Natural killer cell (primary cell): Measurements from ENCODE around the gene FA2H. TPM values are rescaled to one million over a fixed set of nuclear protein-coding genes. Genes with fewer than 3 reads are reported as not detected.
A peak's percentile ranks its signal among the peaks of the same experiment; 100 is the strongest.

Experiments used
- ATAC-seq, 3 donors: fragments of 150-1000 bp in 2 of 3; fragments of 200-7000 bp in 1 of 3; cut with Tn5 transposase; 1 replicate in 1 of 3; 2 replicates in 2 of 3; pipeline ENCODE4 v1.10.0; 2021; ENCODE audit warnings: mild to moderate bottlenecking in 2 of 3, moderate library complexity in 2 of 3
- DNase-seq, 2 donors: peaks; one replicate each; pipeline versions ENCODE4 v3.0.0 to v3.0.0-alpha.2; 2013 to 2021; ENCODE audit warnings: mixed read lengths in 1 of 2
- H3K27ac ChIP-seq: one replicate; pipeline ENCODE4 v1.5.1; 2013; ENCODE audit warnings: mild to moderate bottlenecking, low read length
- H3K27me3 ChIP-seq: one replicate; pipeline ENCODE4 v1.6.1; 2013; ENCODE audit warnings: low read length; ENCODE audit not compliant: control insufficient read depth, insufficient read depth
- H3K36me3 ChIP-seq: one replicate; pipeline ENCODE4 v1.6.1; 2013; ENCODE audit warnings: low read length; ENCODE audit not compliant: control insufficient read depth, insufficient read depth
- H3K4me1 ChIP-seq: one replicate; pipeline ENCODE4 v1.6.1; 2013; ENCODE audit warnings: low read length; ENCODE audit not compliant: control insufficient read depth, insufficient read depth
- H3K4me3 ChIP-seq: one replicate; pipeline ENCODE4 v1.5.1; 2013; ENCODE audit warnings: low read length
- H3K9me3 ChIP-seq: one replicate; pipeline ENCODE4 v1.6.1; 2013; ENCODE audit warnings: low read length; ENCODE audit not compliant: control insufficient read depth, insufficient read depth
- H3K27ac Mint-ChIP-seq, 2 donors: one replicate each; pipeline ENCODE4 v1.8.0; 2022; ENCODE audit warnings: mild to moderate bottlenecking in 2 of 2, mixed read lengths in 2 of 2, moderate library complexity in 1 of 2
- H3K27me3 Mint-ChIP-seq, 2 donors: one replicate each; pipeline ENCODE4 v1.8.0; 2022; ENCODE audit warnings: low read depth in 2 of 2, mixed read lengths in 2 of 2
- H3K36me3 Mint-ChIP-seq: one replicate; pipeline ENCODE4 v1.8.0; 2022; ENCODE audit warnings: mixed read lengths
- H3K4me1 Mint-ChIP-seq, 2 donors: one replicate each; pipeline ENCODE4 v1.8.0; 2022; ENCODE audit warnings: mixed read lengths in 2 of 2
- H3K4me3 Mint-ChIP-seq: one replicate; pipeline ENCODE4 v1.8.0; 2022; ENCODE audit warnings: mild to moderate bottlenecking, moderate library complexity, mixed read lengths
- H3K9me3 Mint-ChIP-seq, 2 donors: one replicate each; pipeline ENCODE4 v1.8.0; 2022; ENCODE audit warnings: mixed read lengths in 2 of 2
- WGBS: methylation state at CpG from one replicate; pipeline ENCODE4 v1.1.7; 2013; ENCODE audit warnings: missing lambda C conversion rate; ENCODE audit not compliant: insufficient coverage; 5-methylcytosine and 5-hydroxymethylcytosine counted together
- intact Hi-C: fragments of 100-400 bp; cut with micrococcal nuclease; formaldehyde crosslinking; loops from one replicate; pipeline ENCODE4 v1.14.2; 2022
- total RNA-seq, 4 donors: library from RNA; stranded (reverse); fragments of 120-200 nt in 1 of 4; gene quantifications; one replicate each; pipeline versions ENCODE4 v1.2.3 to v1.2.4, GENCODE V29; 2013 to 2022
- TF ChIP-seq, protein P1 (sequence below): fragments of 200-600 bp; IDR thresholded peaks from one replicate; pipeline ENCODE4 v1.8.0; 2022; ENCODE audit warnings: antibody characterized with exemption

The FA2H gene
- total RNA-seq, 3 donors from 2014 or later (not counting 1 experiment from before 2014, with no cell fraction given) = 0.14 to 0.93 TPM; not detected in 1

DNA sequence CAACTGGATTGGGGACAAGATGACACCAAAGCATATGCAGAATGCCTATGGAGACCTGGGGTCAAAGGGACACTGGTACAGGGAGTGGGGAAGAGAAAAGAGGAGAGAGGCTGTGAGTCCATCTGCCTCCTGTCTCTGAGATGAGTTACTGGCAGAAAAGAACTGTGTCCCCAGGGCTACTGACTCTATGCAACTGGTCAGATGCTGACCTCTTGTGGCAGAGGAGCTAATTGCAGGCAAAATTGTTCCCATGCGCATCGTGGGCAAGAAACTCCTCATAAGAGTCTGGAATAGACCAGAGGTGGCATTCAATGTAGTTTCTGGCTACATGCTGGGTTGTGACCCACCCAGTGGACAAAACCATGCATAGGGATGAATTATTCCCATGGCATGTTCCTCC lies 47.9 kb downstream of the FA2H start:
- H3K36me3 Mint-ChIP-seq = no peaks in the 10 kb centered on the region
- no peak overlapping the region for H3K4me3 ChIP-seq
- DNase-seq (peak in 1 of 2 donors; percentile 21), ATAC-seq (no peak)
- H3K27me3 ChIP-seq = no peaks in the 10 kb centered on the region
- TF ChIP-seq, protein P1, sequence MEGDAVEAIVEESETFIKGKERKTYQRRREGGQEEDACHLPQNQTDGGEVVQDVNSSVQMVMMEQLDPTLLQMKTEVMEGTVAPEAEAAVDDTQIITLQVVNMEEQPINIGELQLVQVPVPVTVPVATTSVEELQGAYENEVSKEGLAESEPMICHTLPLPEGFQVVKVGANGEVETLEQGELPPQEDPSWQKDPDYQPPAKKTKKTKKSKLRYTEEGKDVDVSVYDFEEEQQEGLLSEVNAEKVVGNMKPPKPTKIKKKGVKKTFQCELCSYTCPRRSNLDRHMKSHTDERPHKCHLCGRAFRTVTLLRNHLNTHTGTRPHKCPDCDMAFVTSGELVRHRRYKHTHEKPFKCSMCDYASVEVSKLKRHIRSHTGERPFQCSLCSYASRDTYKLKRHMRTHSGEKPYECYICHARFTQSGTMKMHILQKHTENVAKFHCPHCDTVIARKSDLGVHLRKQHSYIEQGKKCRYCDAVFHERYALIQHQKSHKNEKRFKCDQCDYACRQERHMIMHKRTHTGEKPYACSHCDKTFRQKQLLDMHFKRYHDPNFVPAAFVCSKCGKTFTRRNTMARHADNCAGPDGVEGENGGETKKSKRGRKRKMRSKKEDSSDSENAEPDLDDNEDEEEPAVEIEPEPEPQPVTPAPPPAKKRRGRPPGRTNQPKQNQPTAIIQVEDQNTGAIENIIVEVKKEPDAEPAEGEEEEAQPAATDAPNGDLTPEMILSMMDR = no peak
- H3K36me3 ChIP-seq = no peaks in the 10 kb centered on the region
- intact Hi-C loops = no loop called here
- peaks cover 7 to 8% of the 10 kb centered on the region in 2 donors for H3K27me3 Mint-ChIP-seq
- H3K27ac ChIP-seq = no peak overlapping the region
- H3K4me1 ChIP-seq = peaks cover 11% of the 10 kb centered on the region
- H3K4me3 Mint-ChIP-seq = no peak overlapping the region
- peaks cover 2% of the 10 kb centered on the region in 2 donors for H3K9me3 Mint-ChIP-seq
- WGBS = 88% methylated on average over 2 of the region's 2 CpGs
- H3K9me3 ChIP-seq = peaks cover 11% of the 10 kb centered on the region
- H3K4me1 Mint-ChIP-seq = peaks cover 6 to 18% of the 10 kb centered on the region in 2 donors
- no peak overlapping the region for H3K27ac Mint-ChIP-seq

DNA sequence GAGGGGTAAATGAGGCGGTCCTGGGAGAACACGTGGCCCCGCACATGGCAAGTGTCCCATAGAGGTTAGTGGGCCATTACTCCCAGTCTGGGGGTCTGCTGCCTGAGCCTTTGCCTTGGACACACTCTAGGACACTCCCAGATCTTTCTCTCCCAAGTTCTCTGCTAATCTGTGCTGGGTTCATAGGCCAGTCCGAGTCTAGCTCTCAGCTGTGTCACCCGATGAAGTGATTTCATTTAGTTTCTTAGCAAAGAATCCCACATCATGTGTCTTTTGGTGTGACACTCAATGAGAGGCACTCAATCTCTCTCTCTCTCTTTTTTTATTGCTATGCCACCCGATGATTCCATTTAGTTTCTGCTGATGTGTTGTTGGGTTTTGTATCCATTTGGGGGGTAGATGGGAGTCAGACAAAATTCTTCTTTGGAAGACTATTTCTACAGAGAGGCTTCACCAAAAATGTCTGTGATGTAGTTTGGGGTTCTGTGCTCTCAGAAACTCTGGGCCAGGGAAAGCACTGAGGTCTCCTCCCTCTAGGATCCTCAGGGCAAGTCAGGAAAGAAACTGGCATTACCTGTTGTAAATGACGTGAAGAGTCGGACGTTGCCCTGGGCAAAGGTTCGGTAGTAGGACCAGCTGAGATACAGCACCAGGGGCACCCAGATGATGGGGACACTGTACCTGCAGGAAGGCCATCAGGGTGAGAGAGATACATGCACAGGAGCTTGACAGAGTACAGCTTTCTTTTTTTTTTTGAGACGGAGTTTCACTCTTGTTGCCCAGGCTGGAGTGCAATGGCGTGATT lies 48.8 kb downstream of the FA2H start:
- 96% methylated on average over 11 of the region's 12 CpGs for WGBS
- no peak overlapping the region for H3K27ac Mint-ChIP-seq
- H3K27me3 Mint-ChIP-seq = peaks cover 7 to 8% of the 10 kb centered on the region in 2 donors
- H3K27me3 ChIP-seq = no peaks in the 10 kb centered on the region
- H3K27ac ChIP-seq = no peak overlapping the region
- peaks cover 11% of the 10 kb centered on the region for H3K4me1 ChIP-seq
- intact Hi-C loops = no loop called here
- H3K4me1 Mint-ChIP-seq = peaks cover 6 to 18% of the 10 kb centered on the region in 2 donors
- no peak overlapping the region for H3K4me3 ChIP-seq
- no peak for DNase-seq
- TF ChIP-seq, protein P1 = no peak
- no peak for ATAC-seq
- peaks cover 11% of the 10 kb centered on the region for H3K9me3 ChIP-seq
- H3K36me3 Mint-ChIP-seq = no peaks in the 10 kb centered on the region
- H3K36me3 ChIP-seq = no peaks in the 10 kb centered on the region
- peaks cover 2% of the 10 kb centered on the region in 2 donors for H3K9me3 Mint-ChIP-seq
- H3K4me3 Mint-ChIP-seq = no peak overlapping the region

DNA sequence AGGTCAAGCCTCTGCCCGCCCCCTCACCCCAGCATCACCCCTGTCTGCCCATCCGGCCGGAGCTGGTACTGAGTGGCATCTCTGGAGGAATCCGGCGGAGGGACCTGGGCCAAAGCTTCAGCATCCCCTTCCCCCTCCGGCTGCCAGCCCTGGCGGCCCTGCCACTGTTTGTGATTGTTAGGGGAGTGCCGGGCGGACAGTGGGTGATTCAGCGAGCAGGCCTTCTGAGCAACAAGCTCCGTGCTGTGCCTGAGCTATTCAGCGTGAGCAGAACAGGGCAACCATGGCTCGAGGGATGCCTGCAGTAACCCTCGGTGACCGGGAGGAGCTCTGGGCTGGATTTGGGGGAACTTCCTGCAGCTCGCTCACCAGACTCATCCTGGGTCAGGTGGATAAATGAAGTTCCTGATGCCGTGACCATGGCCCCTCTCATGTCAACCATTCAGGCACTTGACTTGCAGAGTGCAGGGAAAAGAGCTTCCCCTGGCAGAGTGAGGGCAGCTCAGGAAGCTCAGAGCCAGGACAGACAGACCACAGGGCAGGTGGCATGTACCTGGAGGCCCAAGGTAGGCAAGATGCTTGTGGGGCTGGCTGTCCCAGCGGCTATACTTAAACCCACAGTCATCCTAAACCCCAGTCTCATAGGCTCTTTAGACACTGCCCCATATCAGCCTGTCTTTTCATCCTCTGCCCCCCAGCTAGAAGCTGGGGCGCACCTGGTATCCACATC lies 49.6 kb downstream of the FA2H start:
- DNase-seq (no peak), ATAC-seq (no peak)
- 88% methylated on average over 19 of the region's 19 CpGs for WGBS
- Histone ChIP-seq H3K27ac (no peak overlapping the region), H3K9me3 (peaks cover 11% of the 10 kb centered on the region), H3K27me3 (no peaks in the 10 kb centered on the region), H3K4me1 (peaks cover 6% of the 10 kb centered on the region), H3K4me3 (no peak overlapping the region), H3K36me3 (no peaks in the 10 kb centered on the region)
- Mint-ChIP-seq H3K27me3 (peaks cover 7 to 8% of the 10 kb centered on the region in 2 donors), H3K36me3 (no peaks in the 10 kb centered on the region), H3K4me3 (no peak overlapping the region), H3K4me1 (peaks cover 0 to 9% of the 10 kb centered on the region in 2 donors), H3K27ac (no peak overlapping the region), H3K9me3 (peaks cover 2% of the 10 kb centered on the region in 2 donors)
- TF ChIP-seq, protein P1 = no peak
- intact Hi-C loops = no loop called here
